Erythroblast (primary cell): ENCODE results near the gene CTIF.

ENCODE experiments used
- GATA1 ChIP-seq: IDR thresholded peaks from 2 replicates; pipeline ENCODE4 v1.6.1; 2011; ENCODE audit warnings: low read depth, mild to moderate bottlenecking, control low read depth, low read length, moderate library complexity
- POLR2A ChIP-seq: IDR thresholded peaks from 2 replicates; pipeline ENCODE4 v1.6.1; 2011; ENCODE audit warnings: mild to moderate bottlenecking, low read length

DNA sequence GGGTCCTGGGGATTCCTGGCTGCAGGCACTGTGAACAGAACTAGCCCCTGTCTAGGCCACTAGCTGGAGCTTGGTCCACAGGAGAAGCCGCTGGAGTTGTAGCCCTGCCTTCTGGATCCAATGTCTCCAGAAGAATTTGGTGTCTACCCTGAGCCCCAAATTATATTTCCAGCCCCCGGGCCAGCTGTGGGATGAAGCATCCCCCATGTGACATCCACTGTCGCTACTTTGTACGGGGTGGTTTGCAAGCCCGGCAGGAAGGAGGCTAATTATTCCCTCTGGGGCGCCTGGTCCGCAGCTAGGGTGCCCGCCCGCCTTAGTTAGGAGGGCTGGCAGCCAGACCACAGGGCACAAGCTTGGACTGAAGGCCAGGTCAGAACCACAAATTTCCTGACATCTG, 305.4 kb downstream of the CTIF start:
- TF ChIP-seq POLR2A (no peak), GATA1 (no peak)
